ENCODE results near the gene BMPR1A. TPM values are rescaled to one million over a fixed set of nuclear protein-coding genes. Genes with fewer than 3 reads are reported as not detected.
A peak's percentile ranks its signal among the peaks of the same experiment; 100 is the strongest.
"Not testable (repeated sequence)": the region's sequence is repeated elsewhere in the genome, so short reads cannot be mapped to it uniquely, and the experiment has no call there.

The BMPR1A gene
- total and polyA plus RNA-seq, 4 donors = 3.8 to 66.2 (median 19.7) TPM

DNA sequence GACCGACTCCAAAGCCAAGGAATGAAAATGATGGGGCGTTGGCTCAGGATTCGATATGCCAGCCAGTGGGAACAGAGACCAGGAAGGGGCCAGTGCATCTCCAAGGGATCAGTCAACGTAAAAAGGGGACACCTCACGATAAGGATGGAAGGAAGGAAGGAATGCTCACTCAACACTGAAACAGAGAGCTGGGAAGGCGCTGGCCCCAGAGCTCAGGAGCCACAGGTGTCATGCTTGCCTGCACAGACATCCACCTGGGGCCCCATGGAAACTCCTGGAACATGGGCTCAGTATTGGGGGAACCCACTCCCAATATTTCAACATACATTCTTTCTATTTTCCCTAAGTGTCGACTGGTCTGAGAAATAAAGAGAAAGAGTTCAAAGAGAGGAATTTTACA, 195.7 kb downstream of the BMPR1A start:
- Histone ChIP-seq H3K4me3 (no peak overlapping the region), H3K9ac (ENCODE audit: insufficient read depth in 1 of 2, low read length in 2 of 2) (no peak overlapping the region), H3K27ac (ENCODE audit: low read depth in 1 of 2, low read length in 1 of 2) (no peak overlapping the region), H3K36me3 (ENCODE audit: control insufficient read depth in 4 of 4, insufficient read depth in 4 of 4, low read length in 4 of 4) (no peaks in the 10 kb centered on the region), H3K9me3 (ENCODE audit: control insufficient read depth in 4 of 4, insufficient read depth in 3 of 4, low read length in 3 of 4) (peaks cover 0 to 4% (median 0%) of the 10 kb centered on the region in 4 donors), H3K4me1 (ENCODE audit: control insufficient read depth in 5 of 5, insufficient read depth in 5 of 5, low read length in 5 of 5) (peaks cover 0 to 27% (median 14%) of the 10 kb centered on the region in 5 donors), H3K27me3 (ENCODE audit: control insufficient read depth in 3 of 3, insufficient read depth in 3 of 3, low read length in 2 of 3) (no peaks in the 10 kb centered on the region)
- DNase-seq (peak in 1 of 3 donors; percentile 2), ATAC-seq (ENCODE audit: insufficient read depth, low FRiP score) (no peak)
- TF ChIP-seq, protein P1, sequence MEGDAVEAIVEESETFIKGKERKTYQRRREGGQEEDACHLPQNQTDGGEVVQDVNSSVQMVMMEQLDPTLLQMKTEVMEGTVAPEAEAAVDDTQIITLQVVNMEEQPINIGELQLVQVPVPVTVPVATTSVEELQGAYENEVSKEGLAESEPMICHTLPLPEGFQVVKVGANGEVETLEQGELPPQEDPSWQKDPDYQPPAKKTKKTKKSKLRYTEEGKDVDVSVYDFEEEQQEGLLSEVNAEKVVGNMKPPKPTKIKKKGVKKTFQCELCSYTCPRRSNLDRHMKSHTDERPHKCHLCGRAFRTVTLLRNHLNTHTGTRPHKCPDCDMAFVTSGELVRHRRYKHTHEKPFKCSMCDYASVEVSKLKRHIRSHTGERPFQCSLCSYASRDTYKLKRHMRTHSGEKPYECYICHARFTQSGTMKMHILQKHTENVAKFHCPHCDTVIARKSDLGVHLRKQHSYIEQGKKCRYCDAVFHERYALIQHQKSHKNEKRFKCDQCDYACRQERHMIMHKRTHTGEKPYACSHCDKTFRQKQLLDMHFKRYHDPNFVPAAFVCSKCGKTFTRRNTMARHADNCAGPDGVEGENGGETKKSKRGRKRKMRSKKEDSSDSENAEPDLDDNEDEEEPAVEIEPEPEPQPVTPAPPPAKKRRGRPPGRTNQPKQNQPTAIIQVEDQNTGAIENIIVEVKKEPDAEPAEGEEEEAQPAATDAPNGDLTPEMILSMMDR (IDR thresholded peaks at IDR 0.05; ENCODE audit: control extremely low read depth, extremely low read depth) = no peak
- 79 to 87% methylated on average over 7 of the region's 7 CpGs for WGBS, 2 donors

DNA sequence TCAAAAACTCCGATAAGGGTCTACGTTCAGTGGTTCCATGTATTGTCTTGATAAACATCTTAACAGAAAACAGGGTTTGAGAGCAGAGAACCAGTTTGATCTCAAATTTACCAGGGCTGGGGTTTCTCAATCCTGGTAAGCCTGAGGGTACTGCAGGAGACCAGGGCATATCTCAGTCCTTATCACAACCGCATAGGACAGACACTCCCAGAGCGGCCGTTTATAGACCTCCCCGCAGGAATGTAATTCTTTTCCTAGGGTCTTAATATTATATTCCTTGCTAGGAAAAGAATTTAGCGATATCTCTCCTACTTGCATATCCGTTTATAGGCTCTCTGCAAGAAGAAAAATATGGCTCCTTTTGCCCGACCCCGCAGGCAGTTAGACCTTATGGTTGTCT, 196.3 kb downstream of the BMPR1A start:
- H3K36me3 ChIP-seq (ENCODE audit: control insufficient read depth in 4 of 4, insufficient read depth in 4 of 4, low read length in 4 of 4); H3K9ac ChIP-seq (ENCODE audit: insufficient read depth in 1 of 2, low read length in 2 of 2); H3K4me3 ChIP-seq; ATAC-seq (ENCODE audit: insufficient read depth, low FRiP score); H3K27me3 ChIP-seq (ENCODE audit: control insufficient read depth in 3 of 3, insufficient read depth in 3 of 3, low read length in 2 of 3); H3K27ac ChIP-seq (ENCODE audit: low read depth in 1 of 2, low read length in 1 of 2); H3K9me3 ChIP-seq (ENCODE audit: control insufficient read depth in 4 of 4, insufficient read depth in 3 of 4, low read length in 3 of 4): not testable (repeated sequence)
- WGBS, 2 donors = 94 to 96% methylated on average over 10 of the region's 10 CpGs
- peak in 1 of 3 donors; percentile 9 for DNase-seq
- H3K4me1 ChIP-seq (ENCODE audit: control insufficient read depth in 5 of 5, insufficient read depth in 5 of 5, low read length in 5 of 5) = peaks cover 0 to 33% (median 16%) of the 10 kb centered on the region in 5 donors

DNA sequence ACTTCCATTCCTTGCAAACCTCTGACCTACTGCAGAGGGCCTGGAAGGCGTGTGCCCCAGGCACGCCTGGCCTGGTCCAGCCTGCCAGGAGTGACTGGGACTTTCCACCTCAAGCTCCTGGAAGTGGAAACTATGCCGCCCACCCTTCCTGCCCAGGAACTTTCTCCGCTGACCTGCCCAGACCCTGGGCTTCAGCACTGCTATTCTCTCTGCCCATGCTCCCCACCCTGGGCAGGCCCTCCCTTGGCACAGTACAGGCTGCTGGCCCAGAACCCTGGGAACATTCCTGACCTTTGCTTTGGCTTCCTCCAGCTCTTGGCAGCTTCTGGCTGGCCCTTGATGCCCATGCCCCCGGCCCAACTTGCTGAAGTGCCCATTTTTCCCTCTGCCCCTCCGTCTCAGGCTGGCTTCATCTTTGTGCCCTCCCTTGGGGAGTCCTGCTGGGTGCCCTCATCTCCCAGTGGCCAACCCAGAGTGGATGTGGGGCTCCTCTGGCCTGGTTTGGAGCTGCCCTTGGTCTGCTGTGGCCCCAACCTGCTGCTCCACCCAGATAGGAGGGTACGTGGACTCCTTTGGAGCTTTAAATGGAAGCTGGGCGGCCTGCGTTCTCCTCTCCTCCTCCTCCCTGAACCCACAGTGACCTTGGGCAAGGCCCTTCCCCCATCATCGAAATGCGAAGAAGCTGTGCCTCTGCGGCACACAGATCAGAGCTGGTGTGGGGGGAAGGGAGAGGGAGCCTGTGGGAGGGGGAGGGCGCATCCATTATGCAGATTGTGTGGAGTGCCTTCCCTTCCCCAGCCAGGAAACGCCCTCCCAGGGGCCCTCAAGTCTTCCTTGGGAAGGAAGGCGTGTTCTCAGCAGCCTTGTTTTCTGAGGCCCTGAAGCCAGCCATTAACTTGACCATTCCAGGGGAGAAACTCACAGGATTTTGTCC, 197.6 kb downstream of the BMPR1A start:
- H3K27ac ChIP-seq (ENCODE audit: low read depth in 1 of 2, low read length in 1 of 2) = peak overlapping the region; percentile 73 to 90
- TF ChIP-seq, protein P1 (IDR thresholded peaks at IDR 0.05; ENCODE audit: control extremely low read depth, extremely low read depth) = no peak
- peak; percentile 88 to 93 (median 91) for DNase-seq

More for the DNA sequence above, 197.6 kb downstream of the BMPR1A start:
- H3K36me3 ChIP-seq (ENCODE audit: control insufficient read depth in 4 of 4, insufficient read depth in 4 of 4, low read length in 4 of 4) = no peaks in the 10 kb centered on the region
- no peaks in the 10 kb centered on the region for H3K27me3 ChIP-seq (ENCODE audit: control insufficient read depth in 3 of 3, insufficient read depth in 3 of 3, low read length in 2 of 3)
- peaks cover 0 to 45% (median 29%) of the 10 kb centered on the region in 5 donors for H3K4me1 ChIP-seq (ENCODE audit: control insufficient read depth in 5 of 5, insufficient read depth in 5 of 5, low read length in 5 of 5)
- H3K9ac ChIP-seq (ENCODE audit: insufficient read depth in 1 of 2, low read length in 2 of 2) = no peak overlapping the region
- 55 to 66% methylated on average over 15 of the region's 15 CpGs for WGBS, 2 donors
- ATAC-seq (ENCODE audit: insufficient read depth, low FRiP score) = peak; percentile 24
- H3K9me3 ChIP-seq (ENCODE audit: control insufficient read depth in 4 of 4, insufficient read depth in 3 of 4, low read length in 3 of 4) = peaks cover 0 to 4% (median 0%) of the 10 kb centered on the region in 4 donors
- H3K4me3 ChIP-seq = no peak overlapping the region
